AG10803 (cell line): Measurements from ENCODE around the gene AP5Z1.

Source experiments
- DNase-seq: peaks from one replicate; pipeline ENCODE4 v3.0.0; 2010; ENCODE audit warnings: low read depth
- H3K4me3 ChIP-seq: 2 replicates; pipeline ENCODE4 v1.5.1; 2011; ENCODE audit warnings: mild to moderate bottlenecking, low read length, control low read depth
- TF ChIP-seq, protein P1 (sequence below): conservative IDR thresholded peaks from 2 replicates; pipeline ENCODE4 v1.5.1; 2011; ENCODE audit warnings: mild to moderate bottlenecking, low read length, control low read depth, inconsistent platforms

Gene AP5Z1

DNA sequence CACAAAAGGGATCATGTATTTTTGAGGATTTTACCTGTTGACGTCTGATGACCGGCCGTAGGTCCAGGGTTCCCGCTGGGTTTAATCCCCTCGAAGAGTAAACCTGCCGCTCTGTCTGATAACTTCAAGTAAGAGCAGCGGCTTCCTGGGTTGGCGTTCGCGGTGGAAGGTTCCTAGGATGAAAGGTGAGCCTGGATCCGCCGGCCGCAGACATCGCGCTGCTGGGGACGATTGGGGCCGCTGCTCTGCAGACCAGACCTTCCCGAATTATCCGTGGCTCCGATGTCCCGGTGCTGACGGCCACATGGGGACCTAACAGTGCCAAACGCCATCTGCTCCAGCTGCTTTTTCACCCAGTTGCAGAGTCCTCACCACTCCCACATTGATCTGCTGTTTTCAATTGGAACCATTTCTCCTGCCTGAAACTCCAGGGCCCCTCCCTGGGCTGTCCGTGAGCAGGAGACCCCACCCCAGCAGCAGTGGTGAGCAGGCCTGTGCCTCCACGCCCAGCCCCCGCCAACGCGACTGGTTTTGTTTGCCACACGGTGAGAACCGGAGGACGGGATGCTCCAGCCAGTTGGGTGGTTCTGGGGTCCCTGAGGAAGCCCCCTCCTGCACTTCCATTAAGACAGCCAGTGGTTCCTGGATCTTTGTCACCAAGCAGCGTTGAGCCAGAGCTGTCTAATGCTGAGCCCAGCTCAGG lies 12.2 kb upstream of the AP5Z1 start:
- TF ChIP-seq, protein P1, sequence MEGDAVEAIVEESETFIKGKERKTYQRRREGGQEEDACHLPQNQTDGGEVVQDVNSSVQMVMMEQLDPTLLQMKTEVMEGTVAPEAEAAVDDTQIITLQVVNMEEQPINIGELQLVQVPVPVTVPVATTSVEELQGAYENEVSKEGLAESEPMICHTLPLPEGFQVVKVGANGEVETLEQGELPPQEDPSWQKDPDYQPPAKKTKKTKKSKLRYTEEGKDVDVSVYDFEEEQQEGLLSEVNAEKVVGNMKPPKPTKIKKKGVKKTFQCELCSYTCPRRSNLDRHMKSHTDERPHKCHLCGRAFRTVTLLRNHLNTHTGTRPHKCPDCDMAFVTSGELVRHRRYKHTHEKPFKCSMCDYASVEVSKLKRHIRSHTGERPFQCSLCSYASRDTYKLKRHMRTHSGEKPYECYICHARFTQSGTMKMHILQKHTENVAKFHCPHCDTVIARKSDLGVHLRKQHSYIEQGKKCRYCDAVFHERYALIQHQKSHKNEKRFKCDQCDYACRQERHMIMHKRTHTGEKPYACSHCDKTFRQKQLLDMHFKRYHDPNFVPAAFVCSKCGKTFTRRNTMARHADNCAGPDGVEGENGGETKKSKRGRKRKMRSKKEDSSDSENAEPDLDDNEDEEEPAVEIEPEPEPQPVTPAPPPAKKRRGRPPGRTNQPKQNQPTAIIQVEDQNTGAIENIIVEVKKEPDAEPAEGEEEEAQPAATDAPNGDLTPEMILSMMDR, result no peak

DNA sequence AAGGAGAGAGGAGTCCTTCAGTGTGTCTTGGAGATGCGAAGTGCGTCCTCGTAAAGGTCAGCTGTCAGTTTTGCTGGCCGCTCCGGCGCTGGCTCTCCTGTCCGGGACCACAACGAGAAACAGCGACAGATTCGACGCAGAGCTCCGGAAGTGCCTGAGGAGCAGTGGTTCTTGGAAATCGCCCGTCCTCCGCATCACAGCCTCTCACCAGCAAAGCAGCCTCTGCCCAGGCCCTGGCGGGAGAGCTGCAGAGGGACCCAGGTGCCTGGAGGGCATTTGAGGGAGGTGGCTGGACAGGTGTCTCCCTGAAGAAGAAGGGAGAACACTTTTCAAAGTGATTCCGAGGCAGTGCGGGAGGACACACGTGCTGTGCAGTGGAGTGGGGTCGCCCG lies 11.6 kb upstream of the AP5Z1 start:
- TF ChIP-seq, protein P1, result no peak
- H3K4me3 ChIP-seq, result no peak overlapping the region
- no peak for DNase-seq

More for the DNA sequence above, 12.2 kb upstream of the AP5Z1 start:
- no peak overlapping the region for H3K4me3 ChIP-seq
- DNase-seq, result no peak

DNA sequence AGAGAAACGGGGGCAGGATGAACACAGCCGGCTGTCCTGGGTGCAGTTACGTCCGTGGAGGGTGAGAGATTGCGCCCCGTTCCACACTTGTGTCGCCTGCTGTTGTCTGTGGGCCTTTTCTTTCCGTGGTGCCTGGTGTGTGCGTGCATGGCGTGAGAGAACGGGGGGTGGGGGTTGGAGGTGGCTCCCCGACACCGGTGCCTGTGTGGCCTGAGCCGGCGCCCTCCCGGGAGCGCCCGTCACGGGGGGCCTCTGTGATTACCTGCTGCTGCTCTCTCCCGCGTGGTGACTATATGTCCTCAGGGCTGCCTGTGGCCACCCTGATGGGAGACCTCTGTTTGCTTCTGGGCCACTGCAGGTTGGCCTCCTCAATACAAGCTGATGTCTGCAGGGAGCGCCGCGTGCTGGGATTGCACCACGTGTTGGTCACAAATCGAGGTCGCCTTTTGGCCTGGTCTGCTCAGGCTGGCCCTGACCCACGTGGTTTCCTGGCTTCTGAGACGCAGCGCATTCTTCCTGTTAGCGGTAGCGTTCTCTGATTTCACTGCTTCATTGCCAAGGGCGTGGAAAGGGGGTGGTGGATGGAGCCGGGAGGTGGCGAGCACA lies 10.9 kb upstream of the AP5Z1 start:
- TF ChIP-seq, protein P1, result no peak
- H3K4me3 ChIP-seq, result no peak overlapping the region
- DNase-seq, result no peak

GRCh38 chr7:4765776-4766490 lies 9.5 kb upstream of the AP5Z1 start:
- no peak overlapping the region for H3K4me3 ChIP-seq
- no peak for DNase-seq
- TF ChIP-seq, protein P1, result peak; percentile 21

DNA sequence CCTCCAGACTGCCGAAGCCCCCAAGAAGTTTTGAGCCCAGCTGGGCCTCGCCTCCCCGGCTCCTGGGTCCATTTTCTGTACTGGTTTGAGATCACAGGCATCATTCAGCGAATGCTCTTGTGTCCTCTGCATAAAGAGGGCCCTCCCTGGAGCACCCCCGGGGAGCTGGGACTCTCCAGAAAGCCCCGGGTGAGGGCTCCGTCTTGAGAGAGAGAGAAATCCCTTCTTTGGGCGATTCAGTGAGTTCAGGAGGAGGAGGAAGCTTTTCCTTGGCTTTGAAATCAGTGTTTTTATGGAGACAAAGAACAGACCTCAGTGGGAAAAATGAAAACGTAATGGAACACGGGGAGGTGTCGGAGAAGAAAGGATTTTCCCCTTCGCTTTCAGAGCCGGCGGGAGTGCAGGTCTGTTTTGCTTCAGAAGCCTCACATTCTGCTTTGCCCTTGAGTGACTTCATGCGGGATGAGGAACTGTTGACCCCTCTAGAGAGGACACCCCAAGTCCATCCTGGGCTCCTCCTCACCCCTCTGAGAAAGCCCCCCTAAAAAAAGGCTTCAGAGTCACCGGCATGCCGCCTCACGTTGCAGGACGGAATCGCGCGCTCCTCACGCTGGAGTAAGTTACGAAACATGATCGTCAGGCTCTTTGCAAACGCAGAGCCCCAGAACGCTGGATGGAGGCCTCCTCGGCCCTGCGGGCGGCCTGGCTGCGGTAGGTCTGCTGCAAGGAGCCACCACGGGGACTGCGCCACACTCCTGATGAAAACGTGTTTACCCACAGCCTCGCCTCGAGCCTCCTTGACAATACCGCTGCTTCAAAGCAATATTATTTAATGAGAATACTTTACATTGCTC lies 8.5 kb upstream of the AP5Z1 start:
- H3K4me3 ChIP-seq, result no peak overlapping the region
- TF ChIP-seq, protein P1, result no peak
- no peak for DNase-seq

- TF ChIP-seq, protein P1, result no peak
- DNase-seq, result no peak
- H3K4me3 ChIP-seq, result no peak overlapping the region
Observed at GRCh38 chr7:4768597-4769569, 6.5 kb upstream of the AP5Z1 start.
